Transverse colon (tissue), 4 donors: ENCODE results near the gene TMEM263. TPM values are rescaled to one million over a fixed set of nuclear protein-coding genes. Genes with fewer than 3 reads are reported as not detected.

Experiments
- DNase-seq: peaks from one replicate; pipeline ENCODE4 v3.0.0-alpha.2; 2019
- H3K27ac ChIP-seq, 4 donors: fragments of 200-600 bp; sonication (generic); 2 replicates each; pipeline ENCODE4 v1.5.1; 2016 to 2018; ENCODE audit warnings: inconsistent platforms in 4 of 4
- H3K27me3 ChIP-seq: fragments of 200-600 bp; sonication (generic); 2 replicates; pipeline ENCODE4 v1.5.1; 2017; ENCODE audit warnings: inconsistent platforms
- H3K36me3 ChIP-seq, 4 donors: fragments of 200-600 bp; sonication (generic); 2 replicates each; pipeline ENCODE4 v1.5.1; 2017 to 2019; ENCODE audit warnings: inconsistent platforms in 4 of 4
- H3K4me1 ChIP-seq, 4 donors: fragments of 200-600 bp; sonication (generic); 2 replicates each; pipeline ENCODE4 v1.5.1; 2017 to 2020; ENCODE audit warnings: inconsistent platforms in 4 of 4
- H3K4me3 ChIP-seq, 4 donors: fragments of 200-600 bp; sonication (generic); 1 replicate in 1 of 4; 2 replicates in 3 of 4; pipeline versions ENCODE4 v1.5.1 to v1.6.1; 2017 to 2019; ENCODE audit warnings: inconsistent platforms in 4 of 4
- H3K9me3 ChIP-seq, 2 donors: fragments of 200-600 bp; sonication (generic); 2 replicates each; pipeline ENCODE4 v1.5.1; 2017 to 2019; ENCODE audit warnings: inconsistent platforms in 2 of 2
- CTCF ChIP-seq, 5 experiments: fragments of 200-600 bp in 3 of 5; fragments of 450-650 bp in 2 of 5; sonication (generic) in 3 of 5; IDR thresholded peaks; 1 replicate in 2 of 5; 2 replicates in 3 of 5; pipeline ENCODE4 v1.5.1; 2016 to 2017; ENCODE audit warnings: antibody characterized with exemption in 5 of 5, inconsistent platforms in 3 of 5, mild to moderate bottlenecking in 2 of 5, moderate library complexity in 1 of 5
- EP300 ChIP-seq: sonication (generic); formaldehyde crosslinking; IDR thresholded peaks from one replicate; pipeline ENCODE4 v1.6.1; 2017; ENCODE audit warnings: antibody characterized with exemption, low read depth
- POLR2A ChIP-seq: fragments of 450-650 bp; IDR thresholded peaks from one replicate; pipeline ENCODE4 v1.6.1; 2016; ENCODE audit warnings: antibody characterized with exemption, mild to moderate bottlenecking, moderate library complexity
- POLR2AphosphoS5 ChIP-seq, 3 donors: sonication (generic); formaldehyde crosslinking; IDR thresholded peaks; one replicate each; pipeline ENCODE4 v1.6.1; 2016; ENCODE audit warnings: antibody characterized with exemption in 3 of 3
- WGBS, 2 donors: methylation state at CpG; one replicate each; pipeline ENCODE4 v1.1.5; 2018; ENCODE audit warnings: low coverage in 1 of 2; 5-methylcytosine and 5-hydroxymethylcytosine counted together
- in situ Hi-C, 4 donors: fragments of 200-750 bp; cut with MboI; loops; one replicate each; pipeline versions ENCODE4 v1.15.0 to v1.15.1; 2017; ENCODE audit warnings: low sequenced_read_pairs in 3 of 4, low pct_ligation_motif_present in 1 of 4, low pct_unique_long_range_greater_than_20kb in 1 of 4
- intact Hi-C: fragments of 100-400 bp; cut with DNase I; formaldehyde crosslinking; loops from one replicate; pipeline ENCODE4 v1.15.1; 2023; ENCODE audit warnings: low total_unique reads
- total RNA-seq, 4 donors: library from RNA; depleted of rRNA; stranded (reverse); fragments of >200 nt; gene quantifications; one replicate each; pipeline ENCODE4 v1.1.0, GENCODE V29; 2016

TMEM263 gene
- total RNA-seq, 4 donors from 2014 or later = 13.5 to 34.6 (median 18.7) TPM

GRCh38 chr12:106947461-106947860, 8.2 kb upstream of the TMEM263 start:
- Histone ChIP-seq H3K9me3 (no peaks in the 10 kb centered on the region), H3K4me3 (no peak overlapping the region), H3K27me3 (peaks cover 3% of the 10 kb centered on the region), H3K36me3 (no peaks in the 10 kb centered on the region), H3K4me1 (no peaks in the 10 kb centered on the region), H3K27ac (no peak overlapping the region)
- DNase-seq = no peak
- in situ Hi-C loops = no loop called here
- intact Hi-C loops = no loop called here
- TF ChIP-seq EP300 (no peak), CTCF (IDR thresholded peaks at IDR 0.05) (no peak), POLR2AphosphoS5 (IDR thresholded peaks at IDR 0.05) (no peak), POLR2A (no peak)

- no peaks in the 10 kb centered on the region for H3K36me3 ChIP-seq
- TF ChIP-seq CTCF (IDR thresholded peaks at IDR 0.05) = no peak
- TF ChIP-seq POLR2A = no peak
- TF ChIP-seq EP300 = no peak
- H3K4me3 ChIP-seq = no peak overlapping the region
- no peaks in the 10 kb centered on the region for H3K9me3 ChIP-seq
- no peak overlapping the region for H3K27ac ChIP-seq
- peaks cover 3% of the 10 kb centered on the region for H3K27me3 ChIP-seq
- intact Hi-C loops (loop anchor here (10.0 kb wide), 1 partner anchor 1614 kb away; the partner anchor contains the start of genes ISCU and SART3), in situ Hi-C loops (no loop called here)
- peaks cover 0 to 19% (median 11%) of the 10 kb centered on the region in 4 donors for H3K4me1 ChIP-seq
- 93 to 96% methylated on average over 5 of the region's 5 CpGs for WGBS, 2 donors
- DNase-seq = no peak
Measured at GRCh38 chr12:106950591-106950990, 5.1 kb upstream of the TMEM263 start.

GRCh38 chr12:106953352-106954250, 2.1 kb upstream of the TMEM263 start:
- Histone ChIP-seq H3K4me1 (peaks cover 9 to 33% (median 25%) of the 10 kb centered on the region in 4 donors), H3K36me3 (no peaks in the 10 kb centered on the region), H3K9me3 (no peaks in the 10 kb centered on the region), H3K4me3 (no peak overlapping the region), H3K27ac (peak overlapping the region in 3 of 4 donors; percentile 94 to 98 (median 96)), H3K27me3 (no peaks in the 10 kb centered on the region)
- WGBS, 2 donors = 64 to 72% methylated on average over 12 of the region's 12 CpGs
- DNase-seq = no peak
- in situ Hi-C loops = no loop called here
- intact Hi-C loops = loop anchor here (10.0 kb wide), 1 partner anchor 1611 kb away; the partner anchor contains the start of genes ISCU and SART3
- TF ChIP-seq POLR2AphosphoS5 (IDR thresholded peaks at IDR 0.05) (no peak), EP300 (no peak), POLR2A (no peak), CTCF (IDR thresholded peaks at IDR 0.05) (no peak)

GRCh38 chr12:106954462-106955376, 988 bp upstream of the TMEM263 start:
- no peaks in the 10 kb centered on the region for H3K27me3 ChIP-seq
- H3K36me3 ChIP-seq = no peaks in the 10 kb centered on the region
- H3K4me1 ChIP-seq = peaks cover 9 to 40% (median 28%) of the 10 kb centered on the region in 4 donors
- DNase-seq = peak; percentile 24
- TF ChIP-seq POLR2A = no peak
- TF ChIP-seq EP300 = no peak
- TF ChIP-seq POLR2AphosphoS5 (IDR thresholded peaks at IDR 0.05) = no peak
- TF ChIP-seq CTCF (IDR thresholded peaks at IDR 0.05) = no peak
- H3K27ac ChIP-seq = peak overlapping the region; percentile 94 to 98 (median 95)
- intact Hi-C loops (loop anchor here (10.0 kb wide), 1 partner anchor 1610 kb away; the partner anchor contains the start of genes ISCU and SART3), in situ Hi-C loops (no loop called here)
- 42 to 67% methylated on average over 8 to 36 of the region's 36 CpGs for WGBS, 2 donors
- no peaks in the 10 kb centered on the region for H3K9me3 ChIP-seq
- peak overlapping the region; percentile 55 to 95 (median 86) for H3K4me3 ChIP-seq
